HG02884 (cell line): Measurements from ENCODE around the gene MOAP1.
"Not testable (repeated sequence)": the region's sequence is repeated elsewhere in the genome, so short reads cannot be mapped to it uniquely, and the experiment has no call there.

Experiments used
- ATAC-seq: cut with Tn5 transposase; IDR thresholded peaks from one replicate; pipeline ENCODE4 v1.9.1; 2021; ENCODE audit warnings: mild to moderate bottlenecking, moderate library complexity; ENCODE audit not compliant: unreplicated experiment

Gene MOAP1

DNA sequence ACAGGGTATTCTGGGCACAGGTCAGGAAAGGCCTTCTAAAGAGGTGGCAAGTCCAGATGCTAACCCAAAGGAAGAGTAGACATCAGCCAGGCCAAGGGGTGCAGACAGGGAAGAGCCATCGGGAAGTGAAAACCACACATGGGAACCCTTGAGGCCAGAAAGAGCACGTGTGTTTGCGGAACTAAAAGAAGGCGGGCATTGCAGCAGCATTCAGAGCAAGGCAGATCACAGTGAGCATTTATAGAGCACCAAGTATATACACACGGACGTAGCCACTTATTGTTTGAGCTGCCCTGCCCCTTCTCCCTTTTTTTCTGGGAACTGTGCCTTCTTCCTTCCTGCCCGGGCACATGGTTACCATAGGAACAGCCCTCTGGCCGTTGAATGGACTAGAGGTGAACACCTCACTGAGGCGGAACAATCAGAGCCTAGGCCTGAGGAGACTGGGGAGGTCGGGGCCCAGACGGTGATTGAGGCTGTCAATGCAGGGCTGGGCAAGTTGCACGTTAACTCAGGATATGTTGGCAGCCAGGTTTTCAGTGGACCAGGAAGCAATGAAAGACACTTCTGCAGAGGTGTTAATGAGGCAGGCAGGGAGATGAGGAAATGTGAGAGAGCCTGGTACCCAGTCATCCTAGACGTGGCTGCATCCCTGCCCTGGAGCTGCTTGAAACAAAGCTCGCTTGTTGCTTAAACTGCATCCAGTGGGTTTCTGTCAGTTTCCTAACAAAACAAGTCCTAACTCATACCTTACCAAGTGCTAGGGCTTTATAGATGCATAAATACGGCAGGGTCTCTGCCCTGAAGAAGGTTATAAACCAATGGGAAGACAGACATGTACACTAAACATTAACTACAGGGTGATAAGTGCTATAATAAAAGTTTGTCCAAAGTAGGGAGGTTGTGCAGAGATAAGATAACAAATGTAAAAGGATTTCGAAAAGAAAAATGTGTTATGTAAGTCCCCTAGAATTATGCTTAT is 34.2 kb downstream of the MOAP1 start:
- ATAC-seq: no peak

DNA sequence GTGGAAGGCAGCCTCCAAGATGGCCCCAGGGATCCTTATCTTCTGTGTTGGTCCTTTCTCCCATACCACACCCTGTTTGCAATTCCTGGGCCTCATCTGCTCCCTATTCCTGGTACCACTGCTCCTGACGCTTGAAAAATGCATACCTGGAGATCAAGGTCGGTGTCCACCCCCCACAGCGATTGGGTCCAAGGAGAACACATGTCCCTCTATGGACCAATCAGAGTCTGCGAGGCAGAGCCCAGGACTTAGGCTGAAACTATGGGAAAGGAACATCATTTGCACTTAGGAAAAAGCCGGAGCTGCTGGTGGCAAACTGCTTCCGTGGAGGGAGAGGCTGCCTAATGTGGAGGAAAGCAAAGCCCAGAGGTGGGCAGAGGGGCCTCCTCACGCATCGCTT is 35.7 kb downstream of the MOAP1 start:
- no peak for ATAC-seq

DNA sequence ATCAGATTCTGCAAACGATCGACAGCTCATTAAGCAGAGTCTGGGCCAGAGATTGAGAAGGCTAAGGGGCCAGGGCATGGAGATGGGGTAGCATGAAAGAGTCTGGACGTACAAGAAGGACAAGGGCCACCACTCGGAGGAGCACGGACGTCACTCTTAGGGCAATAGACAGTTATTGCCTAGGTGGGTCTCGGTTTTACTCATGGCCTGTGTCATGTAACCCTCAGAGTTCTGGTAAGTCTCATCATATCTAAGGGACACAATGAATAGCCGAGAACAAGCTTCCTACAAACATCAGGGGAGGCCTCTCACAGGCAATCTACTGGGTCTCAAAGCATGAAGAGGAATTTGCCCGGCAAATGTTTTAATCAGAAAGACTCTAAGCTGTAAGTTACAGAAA is 38.6 kb downstream of the MOAP1 start:
- ATAC-seq: no peak

GRCh38 chr14:93142854-93143652 is 41.6 kb downstream of the MOAP1 start:
- ATAC-seq: no peak

- ATAC-seq: no peak
These were observed 46.8 kb downstream of the MOAP1 start for GRCh38 chr14:93137864-93138263.

DNA sequence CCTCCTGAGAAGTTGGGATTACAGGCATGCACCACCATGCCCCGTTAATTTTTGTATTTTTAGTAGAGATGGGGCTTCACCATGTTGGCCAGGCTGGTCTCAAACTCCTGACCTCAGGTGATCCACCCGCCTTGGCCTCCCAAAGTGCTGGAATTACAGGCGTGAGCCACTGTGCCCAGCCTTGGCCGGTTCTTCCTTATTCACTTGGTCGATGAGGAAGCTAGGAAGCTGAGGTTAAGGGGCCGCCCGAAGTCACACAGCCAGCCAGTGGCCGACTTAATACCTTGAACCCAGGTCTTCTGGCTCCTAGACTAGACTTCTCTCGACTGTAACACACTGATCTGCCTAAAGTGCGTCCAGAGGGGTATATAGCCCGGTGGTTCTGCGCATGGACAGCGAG is 48.2 kb downstream of the MOAP1 start:
- ATAC-seq: not testable (repeated sequence)

- ATAC-seq: no peak
These were observed 48.7 kb downstream of the MOAP1 start for GRCh38 chr14:93136009-93136408.

- no peak for ATAC-seq
These were observed 49.3 kb downstream of the MOAP1 start for GRCh38 chr14:93135399-93135798.

- ATAC-seq: no peak
These were observed 51.2 kb downstream of the MOAP1 start for GRCh38 chr14:93133464-93133863.

- no peak for ATAC-seq
These were observed 52.1 kb downstream of the MOAP1 start for GRCh38 chr14:93132472-93133065.
